Keratinocyte (primary cell): ENCODE measurements around the gene ANO10. TPM values are rescaled to one million over a fixed set of nuclear protein-coding genes. Genes with fewer than 3 reads are reported as not detected.

ENCODE experiments used
- DNase-seq: peaks from one replicate; pipeline ENCODE4 v3.0.0-alpha.2; 2011; ENCODE audit warnings: low read depth, missing footprints, low spot score
- FAIRE-seq: peaks from 2 replicates; lab custom pipeline; 2011; peaks lifted over from hg19 to GRCh38; lab: Jason Lieb, UNC
- H2AFZ ChIP-seq: 2 replicates; pipeline ENCODE4 v1.6.0; 2012; ENCODE audit warnings: low read length, control low read depth, inconsistent platforms; ENCODE audit not compliant: control insufficient read depth
- H3K27ac ChIP-seq: 2 replicates; pipeline ENCODE4 v1.5.1; 2011; ENCODE audit warnings: low read length; ENCODE audit not compliant: control insufficient read depth, insufficient read depth
- H3K27me3 ChIP-seq: 3 replicates; pipeline ENCODE4 v1.6.0; 2011; ENCODE audit warnings: low read length; ENCODE audit not compliant: control insufficient read depth, insufficient read depth; ENCODE audit errors: extremely low read depth
- H3K36me3 ChIP-seq, 2 experiments: 2 replicates in 1 of 2; 3 replicates in 1 of 2; pipeline ENCODE4 v1.5.1; 2011; ENCODE audit warnings: low read length in 2 of 2, mild to moderate bottlenecking in 1 of 2; ENCODE audit not compliant: control insufficient read depth in 2 of 2, insufficient read depth in 2 of 2; ENCODE audit errors: extremely low read depth in 1 of 2
- H3K4me1 ChIP-seq: 3 replicates; pipeline ENCODE4 v1.5.1; 2011; ENCODE audit warnings: low read length; ENCODE audit not compliant: control insufficient read depth, insufficient read depth; ENCODE audit errors: extremely low read depth
- H3K4me2 ChIP-seq: 3 replicates; pipeline ENCODE4 v1.6.0; 2011; ENCODE audit warnings: low read depth, low read length; ENCODE audit not compliant: control insufficient read depth, insufficient read depth; ENCODE audit errors: extremely low read depth
- H3K4me3 ChIP-seq, 3 experiments: fragments of 200-600 bp in 1 of 3; sonication (generic) in 1 of 3; 2 replicates in 2 of 3; 3 replicates in 1 of 3; pipeline ENCODE4 v1.5.1; 2011 to 2016; ENCODE audit warnings: low read length in 3 of 3, mild to moderate bottlenecking in 3 of 3, control low read depth in 2 of 3, inconsistent platforms in 1 of 3, low read depth in 1 of 3, mixed read lengths in 1 of 3, mixed run types in 1 of 3, moderate library complexity in 1 of 3; ENCODE audit not compliant: control insufficient read depth in 2 of 3, insufficient read depth in 2 of 3; ENCODE audit errors: extremely low read depth in 1 of 3
- H3K79me2 ChIP-seq: 2 replicates; pipeline ENCODE4 v1.6.0; 2012; ENCODE audit warnings: low read length; ENCODE audit not compliant: control insufficient read depth, insufficient read depth
- H3K9ac ChIP-seq: 3 replicates; pipeline ENCODE4 v1.6.0; 2011; ENCODE audit warnings: low read length; ENCODE audit not compliant: control insufficient read depth, insufficient read depth; ENCODE audit errors: extremely low read depth
- H3K9me1 ChIP-seq: 3 replicates; pipeline ENCODE4 v1.6.0; 2011; ENCODE audit warnings: low read length; ENCODE audit not compliant: control insufficient read depth, insufficient read depth; ENCODE audit errors: extremely low read depth
- H3K9me3 ChIP-seq: 2 replicates; pipeline ENCODE4 v1.5.1; 2012; ENCODE audit warnings: low read depth, low read length; ENCODE audit not compliant: control insufficient read depth
- H4K20me1 ChIP-seq: 3 replicates; pipeline ENCODE4 v1.6.0; 2011; ENCODE audit warnings: low read length; ENCODE audit not compliant: control insufficient read depth, insufficient read depth; ENCODE audit errors: extremely low read depth
- EZH2 ChIP-seq: IDR thresholded peaks from one replicate; pipeline ENCODE4 v1.6.1; 2012; ENCODE audit warnings: inconsistent platforms, mild to moderate bottlenecking, low read length, moderate library complexity
- dilution Hi-C: fragments of 300-500 bp; cut with MboI; formaldehyde crosslinking; loops from one replicate; pipeline ENCODE4 v1.7.0; 2020; ENCODE audit warnings: low sequenced_read_pairs; ENCODE audit not compliant: extremely low pct_ligation_motif_present
- polyA plus RNA-seq, 5 experiments: library from polyadenylated mRNA; depleted of rRNA in 3 of 5; stranded (reverse) in 3 of 5; stranded (forward) in 1 of 5; unstranded in 1 of 5; fragments of >200 nt; gene quantifications; 1 replicate in 1 of 5; 2 replicates in 3 of 5; 3 replicates in 1 of 5; pipeline versions ENCODE4 v1.2.1 to v1.2.3, GENCODE V29; 2011 to 2012; ENCODE audit warnings: missing spikeins in 2 of 5, low read depth in 1 of 5, low replicate concordance in 1 of 5
- TF ChIP-seq, protein P1 (sequence below), 3 experiments: IDR thresholded peaks in 1 of 3; conservative IDR thresholded peaks in 1 of 3; optimal IDR thresholded peaks in 1 of 3; 2 replicates in 2 of 3; 3 replicates in 1 of 3; pipeline versions ENCODE3 to v1.5.1; 2011; ENCODE audit warnings: low read length in 3 of 3, mild to moderate bottlenecking in 3 of 3, moderate library complexity in 2 of 3, control low read depth in 1 of 3, inconsistent platforms in 1 of 3; ENCODE audit not compliant: insufficient read depth in 2 of 3; ENCODE audit errors: extremely low read depth in 1 of 3

Gene ANO10
- polyA plus RNA-seq, 1 donor (not counting 4 experiments of a cell fraction or from before 2014, with no cell fraction given): 48.8 TPM

- Histone ChIP-seq H3K36me3 (peaks cover 0 to 1% of the 10 kb centered on the region in 2 experiments), H3K4me1 (no peaks in the 10 kb centered on the region), H3K9me1 (no peaks in the 10 kb centered on the region), H4K20me1 (no peaks in the 10 kb centered on the region), H3K79me2 (no peaks in the 10 kb centered on the region), H3K4me3 (no peak overlapping the region), H3K9ac (no peak overlapping the region), H2AFZ (no peak overlapping the region), H3K27me3 (no peaks in the 10 kb centered on the region), H3K4me2 (no peak overlapping the region), H3K27ac (no peak overlapping the region), H3K9me3 (no peaks in the 10 kb centered on the region)
- no peak for TF ChIP-seq EZH2
- TF ChIP-seq, protein P1, sequence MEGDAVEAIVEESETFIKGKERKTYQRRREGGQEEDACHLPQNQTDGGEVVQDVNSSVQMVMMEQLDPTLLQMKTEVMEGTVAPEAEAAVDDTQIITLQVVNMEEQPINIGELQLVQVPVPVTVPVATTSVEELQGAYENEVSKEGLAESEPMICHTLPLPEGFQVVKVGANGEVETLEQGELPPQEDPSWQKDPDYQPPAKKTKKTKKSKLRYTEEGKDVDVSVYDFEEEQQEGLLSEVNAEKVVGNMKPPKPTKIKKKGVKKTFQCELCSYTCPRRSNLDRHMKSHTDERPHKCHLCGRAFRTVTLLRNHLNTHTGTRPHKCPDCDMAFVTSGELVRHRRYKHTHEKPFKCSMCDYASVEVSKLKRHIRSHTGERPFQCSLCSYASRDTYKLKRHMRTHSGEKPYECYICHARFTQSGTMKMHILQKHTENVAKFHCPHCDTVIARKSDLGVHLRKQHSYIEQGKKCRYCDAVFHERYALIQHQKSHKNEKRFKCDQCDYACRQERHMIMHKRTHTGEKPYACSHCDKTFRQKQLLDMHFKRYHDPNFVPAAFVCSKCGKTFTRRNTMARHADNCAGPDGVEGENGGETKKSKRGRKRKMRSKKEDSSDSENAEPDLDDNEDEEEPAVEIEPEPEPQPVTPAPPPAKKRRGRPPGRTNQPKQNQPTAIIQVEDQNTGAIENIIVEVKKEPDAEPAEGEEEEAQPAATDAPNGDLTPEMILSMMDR (optimal IDR thresholded peaks at IDR 0.05 in 1 of 3, IDR thresholded peaks at IDR 0.05 in 1 of 3, conservative IDR thresholded peaks at IDR 0.05 in 1 of 3; ENCODE audit: extremely low read depth in 1 of 3, insufficient read depth in 2 of 3, low read length in 3 of 3): no peak
- DNase-seq (no peak), FAIRE-seq (no peak)
- dilution Hi-C loops: no loop called here
These were observed 220.8 kb downstream of the ANO10 start for GRCh38 chr3:43400781-43401730.

DNA sequence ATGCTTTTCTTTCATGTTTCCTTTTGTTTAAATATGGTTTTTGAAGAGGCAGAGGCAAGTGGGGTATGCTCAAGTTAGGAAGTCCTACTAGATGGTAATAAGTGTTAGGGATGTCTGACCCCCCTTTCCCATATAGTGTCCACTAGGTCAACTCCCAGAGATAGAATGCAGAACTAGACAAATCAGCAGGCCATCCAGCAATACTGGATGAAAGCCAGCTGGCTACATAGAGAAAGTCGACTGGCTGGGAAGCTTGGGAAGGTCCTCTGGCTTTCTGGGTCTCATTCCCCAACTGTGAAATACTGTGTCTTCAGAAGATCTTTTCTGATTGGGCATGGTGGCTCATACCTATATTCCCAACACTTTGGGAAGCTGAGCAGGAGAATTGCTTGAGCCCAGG lies 221.6 kb downstream of the ANO10 start:
- peaks cover 0 to 1% of the 10 kb centered on the region in 2 experiments for H3K36me3 ChIP-seq
- H3K4me3 ChIP-seq: no peak overlapping the region
- H3K27ac ChIP-seq: no peak overlapping the region
- dilution Hi-C loops: no loop called here
- H3K9me3 ChIP-seq: no peaks in the 10 kb centered on the region
- FAIRE-seq (no peak), DNase-seq (no peak)
- TF ChIP-seq, protein P1 (optimal IDR thresholded peaks at IDR 0.05 in 1 of 3, IDR thresholded peaks at IDR 0.05 in 1 of 3, conservative IDR thresholded peaks at IDR 0.05 in 1 of 3; ENCODE audit: extremely low read depth in 1 of 3, insufficient read depth in 2 of 3, low read length in 3 of 3): no peak
- TF ChIP-seq EZH2: no peak
- no peaks in the 10 kb centered on the region for H3K27me3 ChIP-seq
- H3K9me1 ChIP-seq: no peaks in the 10 kb centered on the region
- H3K4me2 ChIP-seq: no peak overlapping the region
- H2AFZ ChIP-seq: no peak overlapping the region
- no peaks in the 10 kb centered on the region for H4K20me1 ChIP-seq
- no peaks in the 10 kb centered on the region for H3K79me2 ChIP-seq
- no peak overlapping the region for H3K9ac ChIP-seq
- no peaks in the 10 kb centered on the region for H3K4me1 ChIP-seq
